Inflammatory macrophage (primary cell): ENCODE data around the gene PYDC1.
A peak's percentile ranks its signal among the peaks of the same experiment; 100 is the strongest.
"Not testable (repeated sequence)": the region's sequence is repeated elsewhere in the genome, so short reads cannot be mapped to it uniquely, and the experiment has no call there.

Source experiments
- DNase-seq, 2 donors: peaks; one replicate each; pipeline ENCODE4 v3.0.0-alpha.2; 2020 to 2022

The PYDC1 gene

DNA sequence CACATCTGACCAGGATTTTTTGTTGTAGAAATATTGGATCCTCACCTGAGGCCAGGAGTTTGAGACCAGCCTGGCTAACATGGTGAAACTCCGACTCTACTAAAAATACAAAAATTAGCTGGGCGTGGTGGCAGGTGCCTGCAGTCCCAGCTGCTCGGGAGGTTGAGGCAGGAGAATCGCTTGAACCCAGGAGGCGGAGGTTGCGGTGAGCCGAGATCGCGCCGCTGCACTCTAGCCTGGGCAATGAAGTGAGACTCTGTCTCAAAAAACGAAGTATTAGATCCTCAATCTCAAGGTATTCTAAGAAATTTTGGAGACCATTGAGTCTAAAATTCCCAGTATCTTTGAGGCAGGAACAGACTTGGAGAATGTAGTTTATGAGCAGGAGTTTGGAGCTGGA, 21.1 kb downstream of the PYDC1 start:
- not testable (repeated sequence) for DNase-seq

DNA sequence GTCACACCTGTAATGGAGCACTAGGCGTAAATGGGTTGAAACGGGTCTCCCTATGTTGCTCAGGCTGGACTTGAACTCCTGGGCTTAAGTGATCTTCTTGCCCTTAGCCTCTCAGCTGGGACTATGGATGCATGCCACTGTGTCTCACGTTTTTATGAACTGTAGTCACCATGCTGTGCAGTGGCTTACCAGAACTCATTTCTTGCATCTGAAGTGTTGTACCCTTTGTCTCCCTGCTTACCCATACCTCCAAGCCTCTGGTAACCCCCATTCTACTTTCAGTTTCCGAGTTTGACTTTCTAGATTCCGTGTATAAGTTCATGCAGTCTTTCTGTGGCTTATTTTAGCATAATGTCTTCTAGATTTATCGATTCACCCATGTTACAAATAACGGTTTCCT, 22.0 kb downstream of the PYDC1 start:
- no peak for DNase-seq

DNA sequence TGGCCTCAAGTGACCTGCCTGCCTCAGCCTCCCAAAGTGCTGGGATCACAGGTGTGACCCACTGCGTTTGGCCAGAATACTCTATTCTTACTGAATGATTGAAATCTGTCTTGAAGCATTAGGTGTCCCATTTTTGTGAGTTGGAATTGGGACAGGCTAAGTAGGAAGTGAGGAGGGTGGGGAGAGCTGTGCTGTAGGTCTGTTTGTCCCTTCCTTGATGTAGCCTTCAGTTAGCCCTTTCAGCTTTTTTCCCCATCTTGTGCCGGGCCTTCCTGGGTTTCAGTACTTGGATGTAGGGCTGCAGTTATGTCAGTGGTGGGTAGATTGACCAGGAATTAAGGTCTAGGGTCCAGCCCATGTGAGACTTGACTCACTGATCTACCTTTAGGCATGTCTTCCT, 23.1 kb downstream of the PYDC1 start:
- DNase-seq, result no peak

DNA sequence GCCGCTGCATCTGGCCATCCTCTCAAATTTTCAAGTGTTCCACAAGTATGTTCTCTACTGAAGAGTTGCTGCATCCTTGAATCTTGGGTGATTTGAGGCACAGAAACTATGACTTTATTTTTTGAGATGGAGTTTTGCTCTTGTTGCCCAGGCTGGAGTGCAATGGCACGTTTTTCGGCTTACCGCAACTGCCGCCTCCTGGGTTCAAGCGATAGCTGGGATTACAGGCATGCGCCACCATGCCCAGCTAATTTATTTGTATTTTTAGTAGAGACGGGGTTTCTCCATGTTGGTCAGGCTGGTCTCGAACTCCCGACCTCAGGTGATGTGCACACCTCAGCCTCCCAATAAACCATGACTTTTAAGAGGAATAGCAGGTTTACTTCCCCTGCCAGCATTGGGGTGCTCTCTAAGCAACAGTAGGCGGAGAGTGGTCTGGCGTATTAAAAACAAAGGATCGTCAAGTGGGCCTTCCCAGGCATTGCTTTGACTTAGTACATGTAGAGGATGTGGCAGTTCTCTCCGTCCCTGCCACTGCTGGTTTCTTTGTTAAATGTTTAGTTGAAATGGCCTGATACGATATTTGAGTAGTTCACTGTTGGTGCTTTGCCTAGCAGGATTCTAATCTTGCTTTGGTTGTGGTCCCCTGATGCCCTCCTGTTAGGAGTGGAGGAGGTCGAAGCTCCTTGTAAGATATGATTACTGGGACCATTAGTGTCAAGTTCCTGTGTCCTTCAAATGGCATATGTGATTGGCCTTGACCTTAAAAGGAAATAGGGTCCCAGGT, 23.9 kb downstream of the PYDC1 start:
- no peak for DNase-seq

DNA sequence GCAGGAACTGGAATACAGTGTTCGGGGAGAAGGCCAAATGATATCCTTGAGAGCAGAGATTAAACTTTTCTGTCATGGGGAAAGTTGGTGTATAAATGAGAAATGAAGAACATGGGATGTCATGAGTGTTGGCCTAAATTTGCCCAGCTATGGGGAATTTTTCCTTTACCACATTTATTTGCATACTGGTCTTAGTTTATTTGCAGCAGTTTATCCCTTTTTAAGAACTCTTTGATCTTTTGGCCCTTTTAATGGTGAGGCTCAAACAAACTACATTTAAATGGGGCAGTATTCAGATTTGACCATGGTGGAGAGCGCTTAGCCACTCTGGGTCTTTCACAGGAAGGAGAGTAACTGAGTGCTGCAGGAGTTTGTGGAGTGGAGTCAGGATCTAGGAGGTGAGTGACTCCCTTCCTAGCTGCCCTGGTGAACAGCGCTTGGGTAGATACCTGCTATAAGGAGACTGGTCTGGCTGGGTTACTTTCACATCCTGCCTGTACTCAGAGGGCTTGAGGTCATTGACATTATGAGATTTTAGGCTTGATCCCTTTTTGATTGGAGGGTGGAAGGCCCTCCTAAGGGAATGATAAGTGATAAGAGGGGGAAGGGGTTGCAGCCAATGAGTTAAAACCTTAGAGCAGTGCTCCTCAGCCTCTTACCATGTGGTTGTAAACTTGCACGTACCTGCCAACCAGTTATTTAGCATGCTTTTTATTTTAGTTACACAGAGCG, 25.1 kb downstream of the PYDC1 start:
- no peak for DNase-seq

DNA sequence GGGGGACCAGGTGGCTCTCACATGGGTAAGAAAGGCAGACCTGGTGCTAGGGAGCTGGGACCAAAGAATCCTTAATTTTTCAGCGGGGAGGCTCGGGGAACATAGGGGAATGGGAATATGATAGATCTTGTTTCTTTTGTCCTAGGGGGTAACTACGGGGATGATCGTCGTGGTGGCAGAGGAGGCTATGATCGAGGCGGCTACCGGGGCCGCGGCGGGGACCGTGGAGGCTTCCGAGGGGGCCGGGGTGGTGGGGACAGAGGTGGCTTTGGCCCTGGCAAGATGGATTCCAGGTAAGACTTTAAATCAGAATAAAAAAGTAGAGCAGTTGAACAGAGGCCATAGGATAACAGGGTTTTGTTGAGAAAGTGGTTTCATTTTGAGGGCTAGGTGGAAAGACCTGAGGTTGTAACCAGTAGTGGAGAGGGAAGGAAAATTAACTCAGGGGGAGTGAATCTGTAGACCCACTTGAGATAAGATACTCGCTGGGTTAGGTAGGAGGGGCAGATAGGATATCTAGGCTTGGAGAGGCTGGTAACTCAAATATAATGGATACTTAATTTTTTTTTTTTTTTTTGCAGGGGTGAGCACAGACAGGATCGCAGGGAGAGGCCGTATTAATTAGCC, 26.0 kb downstream of the PYDC1 start:
- no peak for DNase-seq

DNA sequence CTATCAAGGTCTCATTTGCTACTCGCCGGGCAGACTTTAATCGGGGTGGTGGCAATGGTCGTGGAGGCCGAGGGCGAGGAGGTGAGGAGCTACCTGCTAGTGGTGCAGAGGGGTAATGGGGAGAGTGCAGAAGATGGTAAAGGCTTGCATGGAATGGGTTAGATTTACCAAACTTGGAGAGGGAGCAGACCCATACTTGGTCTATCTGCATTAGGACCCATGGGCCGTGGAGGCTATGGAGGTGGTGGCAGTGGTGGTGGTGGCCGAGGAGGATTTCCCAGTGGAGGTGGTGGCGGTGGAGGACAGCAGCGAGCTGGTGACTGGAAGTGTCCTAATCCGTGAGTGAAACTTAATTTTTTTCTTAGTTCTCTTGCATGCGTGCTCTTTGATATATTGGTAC, 26.9 kb downstream of the PYDC1 start:
- no peak for DNase-seq

DNA sequence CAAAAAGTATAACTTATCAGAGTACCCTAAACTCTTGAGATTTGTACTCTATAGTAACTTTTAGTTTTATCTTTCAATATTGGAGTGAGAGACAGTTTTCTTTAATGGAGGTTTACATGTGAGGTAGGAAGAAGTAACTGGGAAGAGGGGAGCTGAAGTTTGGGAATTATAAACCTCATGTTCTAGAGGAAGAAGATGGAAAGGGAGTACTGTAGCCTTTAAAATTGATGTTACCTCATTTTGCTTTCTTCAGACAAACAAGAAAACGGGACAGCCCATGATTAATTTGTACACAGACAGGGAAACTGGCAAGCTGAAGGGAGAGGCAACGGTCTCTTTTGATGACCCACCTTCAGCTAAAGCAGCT, 27.5 kb downstream of the PYDC1 start:
- no peak for DNase-seq

DNA sequence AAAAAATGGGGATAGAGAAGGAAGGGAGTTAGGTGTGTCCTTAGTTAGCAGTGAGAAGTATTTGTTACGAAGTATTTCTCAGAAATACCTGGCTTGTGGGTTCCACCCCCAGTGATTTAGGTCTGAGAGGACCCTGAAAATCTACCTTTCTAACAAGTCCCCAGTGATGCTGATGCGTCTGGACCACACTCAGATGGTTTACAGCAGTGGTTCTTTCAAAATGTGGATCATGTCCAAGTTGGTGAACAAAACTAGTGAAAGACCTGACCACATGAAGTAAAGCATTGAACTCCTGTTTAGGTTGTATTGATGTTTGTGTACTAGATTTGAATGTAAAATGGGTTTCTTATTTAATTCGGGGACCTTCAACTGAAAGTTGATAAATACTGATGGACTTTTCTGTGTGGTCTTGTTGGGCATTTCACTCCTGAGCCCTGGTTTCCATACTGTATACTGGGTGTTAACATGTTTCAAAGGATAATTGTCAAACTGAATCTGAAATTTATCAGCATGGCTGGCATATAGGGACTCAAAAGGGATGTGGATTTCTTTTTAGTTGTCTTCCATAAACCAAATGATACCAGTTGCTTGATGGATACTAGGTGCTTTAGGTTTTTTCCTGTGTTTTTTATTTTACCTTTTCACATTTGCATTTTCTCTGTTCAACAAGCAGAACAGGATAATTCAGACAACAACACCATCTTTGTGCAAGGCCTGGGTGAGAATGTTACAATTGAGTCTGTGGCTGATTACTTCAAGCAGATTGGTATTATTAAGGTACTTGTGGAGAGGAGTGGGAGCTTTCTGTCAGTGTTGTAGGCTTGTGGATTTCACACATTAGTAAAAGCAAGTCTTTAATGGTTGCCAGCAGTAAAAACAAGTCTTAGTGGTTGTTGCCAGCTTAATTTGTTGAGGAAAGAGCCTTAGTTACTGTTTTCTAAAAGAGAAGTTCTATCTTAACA, 28.2 kb downstream of the PYDC1 start:
- no peak for DNase-seq

DNA sequence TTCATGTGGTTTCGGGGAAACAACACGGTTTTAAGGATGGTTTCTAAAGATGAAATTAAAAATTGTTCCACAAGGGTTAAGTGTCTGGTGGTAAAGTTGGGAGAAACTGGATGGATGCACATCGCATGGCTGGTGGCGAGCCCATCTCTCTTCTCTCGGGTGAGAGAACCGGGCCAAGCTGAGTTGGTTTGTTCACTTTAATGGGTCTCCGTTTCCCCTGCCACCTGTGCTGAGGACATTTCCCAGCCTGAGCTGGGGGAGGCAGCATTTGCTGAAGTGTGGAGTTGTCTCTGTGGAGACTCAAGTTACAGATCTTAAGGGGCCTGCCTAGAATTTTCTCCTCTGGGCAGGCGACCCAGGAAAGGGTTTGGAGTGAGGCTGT, 29.1 kb downstream of the PYDC1 start:
- DNase-seq, result no peak

DNA sequence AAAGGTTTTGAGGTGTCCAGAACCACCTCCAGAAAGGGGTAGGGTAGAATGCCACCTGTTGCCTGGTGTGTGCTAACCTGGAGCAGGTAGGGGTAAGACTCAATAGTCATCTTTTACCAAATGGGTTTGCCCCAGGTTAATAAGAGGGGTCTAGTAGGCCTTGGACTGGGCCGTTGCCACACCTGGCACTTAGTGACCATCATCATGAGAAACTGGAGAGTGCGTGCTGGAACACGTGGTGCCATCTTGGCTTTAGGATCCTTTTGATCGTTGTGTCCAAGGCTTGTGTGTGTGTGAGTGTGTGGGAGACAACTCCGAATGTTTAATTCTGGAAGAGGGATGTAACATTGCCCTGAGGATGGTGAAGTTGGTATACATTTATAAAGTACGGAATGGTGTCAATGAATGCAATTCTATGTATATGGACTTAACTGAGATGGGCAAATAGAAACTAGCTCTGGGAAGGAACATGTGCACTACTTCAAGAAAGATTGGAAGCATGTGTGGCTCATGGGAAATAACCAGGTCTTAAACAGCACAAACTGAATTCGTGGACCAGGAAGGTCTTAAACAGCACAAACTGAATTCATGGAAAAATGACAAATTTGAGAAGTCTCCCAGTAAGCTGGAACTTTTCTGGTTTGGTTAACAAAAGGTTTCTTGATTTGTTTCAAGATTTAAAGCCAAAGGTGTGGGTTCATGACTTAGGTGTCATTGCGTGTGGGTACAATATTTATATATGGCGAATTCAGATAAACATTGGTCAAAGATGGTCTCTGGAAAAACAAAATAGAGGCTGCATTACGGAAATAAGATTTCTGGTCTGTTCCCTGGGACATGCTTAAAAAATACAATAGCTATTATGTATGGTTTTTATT, 29.8 kb downstream of the PYDC1 start:
- no peak for DNase-seq

DNA sequence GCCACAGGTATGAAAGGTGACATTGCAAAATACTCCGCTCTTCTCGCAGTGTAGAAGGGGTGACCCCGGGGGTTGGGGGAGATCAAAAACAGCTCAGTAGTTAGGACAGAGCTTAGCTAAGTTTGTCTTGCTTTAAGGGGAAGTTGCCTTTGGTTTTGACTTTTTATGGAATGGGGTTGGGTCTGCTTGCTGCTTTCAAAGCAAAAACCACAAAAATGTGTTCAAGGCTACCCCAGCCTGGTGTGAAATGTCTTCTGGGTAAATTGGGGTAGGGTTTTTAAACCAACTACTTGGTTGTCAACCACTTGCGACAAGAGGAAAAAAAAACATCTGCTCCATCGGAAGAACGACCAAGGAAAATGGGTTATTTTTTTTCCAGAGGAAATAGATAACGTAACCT, 30.8 kb downstream of the PYDC1 start:
- peak; percentile 19 to 36 for DNase-seq

DNA sequence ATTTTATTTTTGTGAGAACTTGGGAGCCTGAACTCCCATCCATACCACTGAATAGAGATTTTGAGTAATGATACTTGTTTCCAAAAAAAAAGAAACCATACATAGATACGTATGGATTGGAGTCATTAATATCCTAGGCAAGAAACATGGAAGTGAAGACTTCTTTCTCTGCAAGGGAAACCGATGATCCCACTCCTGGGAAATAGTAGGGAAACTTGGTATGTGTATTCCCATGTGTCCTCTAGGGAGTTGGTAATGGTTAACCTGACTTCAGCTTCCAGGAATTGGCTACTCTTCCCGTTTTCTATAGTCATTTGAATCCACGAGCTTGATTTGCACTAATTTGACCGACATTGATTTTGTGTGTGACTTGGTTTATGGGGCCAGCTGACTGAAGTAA, 31.6 kb downstream of the PYDC1 start:
- DNase-seq, result no peak

DNA sequence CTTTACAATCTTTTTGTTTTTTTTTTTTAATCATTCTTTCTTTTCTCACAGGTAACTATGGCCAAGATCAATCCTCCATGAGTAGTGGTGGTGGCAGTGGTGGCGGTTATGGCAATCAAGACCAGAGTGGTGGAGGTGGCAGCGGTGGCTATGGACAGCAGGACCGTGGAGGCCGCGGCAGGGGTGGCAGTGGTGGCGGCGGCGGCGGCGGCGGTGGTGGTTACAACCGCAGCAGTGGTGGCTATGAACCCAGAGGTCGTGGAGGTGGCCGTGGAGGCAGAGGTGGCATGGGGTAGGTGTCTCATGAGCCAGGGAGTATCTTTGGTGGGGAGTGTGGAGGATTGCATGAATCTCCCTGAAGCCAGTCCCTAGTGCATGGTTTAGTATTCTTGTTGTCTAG, 32.0 kb downstream of the PYDC1 start:
- no peak for DNase-seq

DNA sequence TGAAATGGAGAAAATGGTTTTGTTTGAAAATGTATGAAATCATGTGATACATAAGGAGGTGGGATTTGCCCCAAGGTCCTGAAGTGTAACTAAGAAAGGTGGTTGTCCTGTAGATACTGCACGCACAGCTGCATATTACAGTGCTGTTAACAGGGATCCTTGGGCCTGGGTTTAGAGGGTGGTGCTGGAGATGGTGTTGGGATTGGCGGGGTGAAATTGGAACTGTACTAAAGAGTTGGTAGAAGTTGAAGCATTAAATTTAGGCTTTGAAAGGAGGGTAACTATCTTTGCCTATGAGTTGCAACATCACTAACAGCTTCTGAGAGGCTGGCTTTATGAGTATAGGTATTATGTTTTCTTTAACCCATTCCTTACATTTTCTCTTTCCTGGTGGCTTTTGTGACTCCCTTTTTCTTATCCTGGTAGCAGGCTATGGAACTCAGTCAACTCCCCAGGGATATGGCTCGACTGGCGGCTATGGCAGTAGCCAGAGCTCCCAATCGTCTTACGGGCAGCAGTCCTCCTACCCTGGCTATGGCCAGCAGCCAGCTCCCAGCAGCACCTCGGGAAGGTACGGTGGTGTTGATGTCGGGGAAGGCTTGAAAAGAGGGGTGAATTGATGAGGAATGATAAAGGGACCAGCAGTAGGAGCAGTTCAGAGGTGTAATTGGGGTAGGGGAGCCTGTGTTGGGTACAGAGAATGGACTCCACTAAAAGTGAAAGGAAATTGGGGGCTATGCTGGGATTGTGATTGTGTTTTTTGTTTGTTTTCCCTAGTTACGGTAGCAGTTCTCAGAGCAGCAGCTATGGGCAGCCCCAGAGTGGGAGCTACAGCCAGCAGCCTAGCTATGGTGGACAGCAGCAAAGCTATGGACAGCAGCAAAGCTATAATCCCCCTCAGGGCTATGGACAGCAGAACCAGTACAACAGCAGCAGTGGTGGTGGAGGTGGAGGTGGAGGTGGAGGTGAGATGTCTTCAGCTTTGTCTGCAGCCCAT, 33.2 kb downstream of the PYDC1 start:
- DNase-seq, result no peak

DNA sequence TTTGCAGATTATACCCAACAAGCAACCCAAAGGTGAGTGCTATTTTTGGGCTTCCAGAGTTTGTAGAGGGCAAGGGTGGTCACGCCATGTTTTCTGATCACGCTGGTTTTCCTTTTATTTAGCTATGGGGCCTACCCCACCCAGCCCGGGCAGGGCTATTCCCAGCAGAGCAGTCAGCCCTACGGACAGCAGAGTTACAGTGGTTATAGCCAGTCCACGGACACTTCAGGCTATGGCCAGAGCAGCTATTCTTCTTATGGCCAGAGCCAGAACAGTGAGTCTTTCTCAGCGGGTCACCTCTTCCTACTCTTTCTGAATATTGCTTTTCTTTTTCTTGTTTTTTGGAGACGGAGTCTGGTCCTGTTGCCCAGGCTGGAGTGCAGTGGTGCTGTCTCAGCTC, 34.5 kb downstream of the PYDC1 start:
- no peak for DNase-seq

DNA sequence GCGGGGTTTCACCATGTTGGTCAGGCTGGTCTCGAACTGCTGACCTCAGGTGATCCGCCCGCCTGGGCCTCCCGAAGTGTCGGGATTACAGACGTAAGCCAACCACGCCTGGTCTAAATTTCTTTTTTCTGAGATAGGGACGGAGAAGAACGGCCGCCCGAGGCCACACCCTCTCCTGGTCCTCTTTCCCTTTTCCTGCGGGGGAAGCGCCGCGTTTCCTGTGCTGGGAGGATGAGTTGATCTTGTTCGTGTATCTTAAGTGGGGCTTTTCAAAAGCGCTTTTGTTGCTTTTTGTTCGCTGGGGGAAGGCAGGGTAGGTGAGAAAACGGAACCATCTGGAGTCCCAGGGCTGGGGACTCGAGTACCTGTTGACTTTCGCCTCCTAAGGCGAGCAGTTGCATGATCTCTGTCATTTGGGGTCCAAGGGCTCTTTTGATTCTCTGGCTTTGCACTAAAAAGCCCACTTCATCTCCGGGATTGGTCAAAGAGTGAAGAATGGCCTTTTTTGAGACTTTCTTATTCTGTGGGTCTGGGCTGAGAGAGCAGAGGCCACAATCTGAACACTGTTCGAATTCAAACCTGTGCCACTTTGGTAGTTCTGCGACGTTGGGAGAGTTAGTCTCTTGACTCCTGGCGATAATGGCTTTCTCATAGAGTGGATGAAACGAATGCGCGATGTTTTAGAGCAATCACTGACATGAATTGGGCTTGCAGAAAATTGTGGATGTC, 35.7 kb downstream of the PYDC1 start:
- DNase-seq, result peak; percentile 54 to 74

DNA sequence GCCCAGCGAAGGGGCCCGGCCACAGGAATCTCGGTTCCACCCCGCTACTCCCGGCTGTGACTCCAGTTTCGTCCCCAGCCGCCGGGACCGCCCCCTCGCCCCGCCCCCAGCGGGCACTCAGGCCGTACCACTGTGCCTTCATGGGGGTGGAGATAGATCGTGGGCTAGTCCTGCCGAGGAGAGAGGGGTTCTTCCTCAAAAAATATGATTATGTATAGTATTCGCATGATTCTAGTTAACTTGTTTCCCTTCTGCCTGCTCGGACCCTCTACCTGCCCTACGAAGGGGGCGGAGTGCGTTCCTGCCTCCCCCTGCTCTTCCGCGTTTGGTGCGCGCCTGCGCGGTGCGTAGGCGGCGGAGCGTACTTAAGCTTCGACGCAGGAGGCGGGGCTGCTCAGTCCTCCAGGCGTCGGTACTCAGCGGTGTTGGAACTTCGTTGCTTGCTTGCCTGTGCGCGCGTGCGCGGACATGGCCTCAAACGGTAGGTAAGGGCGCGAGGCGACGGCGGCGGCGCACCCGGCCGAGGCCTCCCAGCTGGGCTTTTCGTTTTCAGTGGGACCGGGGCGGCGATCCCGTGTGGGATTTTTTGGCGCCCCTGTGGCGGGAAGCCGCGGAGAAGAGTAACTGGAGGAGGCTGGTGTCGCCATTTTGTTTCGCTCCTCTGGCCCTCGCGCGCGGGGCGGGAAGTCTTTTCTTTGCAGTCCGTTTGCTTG, 37.0 kb downstream of the PYDC1 start, which contains the start of gene FUS:
Gene FUS (plus strand): TSS at position 393 of the 713 bp plus-strand sequence. CDS start 76 bp downstream, at position 469.
- peak; percentile 84 to 91 for DNase-seq

DNA sequence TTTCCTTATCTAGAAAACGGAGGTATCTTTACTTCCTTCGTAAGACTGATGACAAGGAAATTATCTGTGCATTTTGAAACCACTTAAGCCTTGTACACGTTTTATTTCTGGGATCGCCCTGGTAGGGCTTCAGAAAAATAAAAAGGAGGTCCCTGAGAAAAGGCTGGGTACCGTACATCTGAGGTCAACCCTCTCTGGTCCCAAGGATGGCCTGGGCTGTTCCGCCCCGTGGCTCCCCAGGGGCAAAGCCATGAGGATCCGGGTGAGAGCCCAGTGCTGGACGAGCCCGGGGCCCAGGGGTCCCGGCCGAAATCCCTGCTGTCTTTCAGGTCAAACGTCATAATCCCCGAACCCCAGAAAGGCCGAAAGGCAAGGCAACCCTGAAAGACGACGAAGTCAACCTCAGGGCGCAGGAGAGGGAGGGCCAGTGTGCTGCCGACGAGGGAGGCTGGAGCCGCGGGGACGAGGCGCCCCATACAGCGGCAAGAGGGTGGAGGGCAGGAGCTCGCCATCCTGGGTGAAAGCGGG, 37.7 kb downstream of the PYDC1 start:
- no peak for DNase-seq
